ENCODE measurements around the gene BPIFA2. TPM values are rescaled to one million over a fixed set of nuclear protein-coding genes. Genes with fewer than 3 reads are reported as not detected.

BPIFA2 gene
- total RNA-seq, 1 experiment from 2014 or later = not detected

GRCh38 chr20:33145521-33145920 is 22.4 kb upstream of the BPIFA2 start:
- no TSS peak for BruUV-seq (replicated peaks)
- Histone ChIP-seq H3K79me2 (ENCODE audit: insufficient read depth, low read length) (no peaks in the 10 kb centered on the region), H3K27me3 (ENCODE audit: insufficient read depth, low read length) (peaks cover 20% of the 10 kb centered on the region; the same call in 1 of the 2 replicates), H3K4me2 (ENCODE audit: low read length) (no peak overlapping the region), H3K36me3 (ENCODE audit: control insufficient read depth in 1 of 2, insufficient read depth in 2 of 2, low read length in 2 of 2) (no peaks in the 10 kb centered on the region), H3K9me3 (ENCODE audit: control insufficient read depth in 1 of 2, insufficient read depth in 1 of 2, low read depth in 1 of 2, low read length in 2 of 2) (no peaks in the 10 kb centered on the region), H2AFZ (ENCODE audit: low read depth, low read length, poor library complexity, severe bottlenecking) (no peak overlapping the region), H3K4me3 (replicated peaks in 1 of 2; ENCODE audit: low read depth in 1 of 2, low read length in 2 of 2) (no peak overlapping the region), H4K20me1 (ENCODE audit: insufficient read depth) (no peaks in the 10 kb centered on the region), H3K9ac (ENCODE audit: low read length) (no peak overlapping the region), H3K9me2 (ENCODE audit: insufficient read depth) (no peaks in the 10 kb centered on the region), H3K27ac (ENCODE audit: low read depth, low read length) (no peak overlapping the region), H3K4me1 (ENCODE audit: control insufficient read depth in 1 of 2, insufficient read depth in 2 of 2, low read length in 2 of 2) (no peaks in the 10 kb centered on the region)
- ChIA-PET RAD21 (ENCODE audit: low non-redundant PET in 1 of 2, low total read pairs in 2 of 2, uncharacterized antibody in 2 of 2, unreplicated experiment in 2 of 2) (no interaction called here), POLR2A (no interaction called here), CTCF (no interaction called here)
- no peak for TF ChIP-seq ELF1 (IDR thresholded peaks at IDR 0.05; ENCODE audit: borderline replicate concordance, low read depth)
- no peak for TF ChIP-seq SIN3A (IDR thresholded peaks at IDR 0.05; ENCODE audit: low read depth)
- no peak for TF ChIP-seq RAD21 (IDR thresholded peaks at IDR 0.05; ENCODE audit: low read depth)
- no peak for TF ChIP-seq CTCF (IDR thresholded peaks at IDR 0.05 in 2 of 3, conservative IDR thresholded peaks at IDR 0.05 in 1 of 3; ENCODE audit: borderline replicate concordance in 1 of 3, insufficient read depth in 1 of 3, low read depth in 2 of 3, low read length in 2 of 3)
- no peak for TF ChIP-seq SRF (IDR thresholded peaks at IDR 0.05; ENCODE audit: low read depth)
- TF ChIP-seq, protein P1, sequence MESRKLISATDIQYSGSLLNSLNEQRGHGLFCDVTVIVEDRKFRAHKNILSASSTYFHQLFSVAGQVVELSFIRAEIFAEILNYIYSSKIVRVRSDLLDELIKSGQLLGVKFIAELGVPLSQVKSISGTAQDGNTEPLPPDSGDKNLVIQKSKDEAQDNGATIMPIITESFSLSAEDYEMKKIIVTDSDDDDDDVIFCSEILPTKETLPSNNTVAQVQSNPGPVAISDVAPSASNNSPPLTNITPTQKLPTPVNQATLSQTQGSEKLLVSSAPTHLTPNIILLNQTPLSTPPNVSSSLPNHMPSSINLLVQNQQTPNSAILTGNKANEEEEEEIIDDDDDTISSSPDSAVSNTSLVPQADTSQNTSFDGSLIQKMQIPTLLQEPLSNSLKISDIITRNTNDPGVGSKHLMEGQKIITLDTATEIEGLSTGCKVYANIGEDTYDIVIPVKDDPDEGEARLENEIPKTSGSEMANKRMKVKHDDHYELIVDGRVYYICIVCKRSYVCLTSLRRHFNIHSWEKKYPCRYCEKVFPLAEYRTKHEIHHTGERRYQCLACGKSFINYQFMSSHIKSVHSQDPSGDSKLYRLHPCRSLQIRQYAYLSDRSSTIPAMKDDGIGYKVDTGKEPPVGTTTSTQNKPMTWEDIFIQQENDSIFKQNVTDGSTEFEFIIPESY (IDR thresholded peaks at IDR 0.05; ENCODE audit: extremely low read depth, insufficient replicate concordance, low read length) = no peak
- no peak for TF ChIP-seq SP1 (IDR thresholded peaks at IDR 0.05; ENCODE audit: low read depth)
- TF ChIP-seq EGR1 (IDR thresholded peaks at IDR 0.05; ENCODE audit: low read depth) = no peak
- no peak for TF ChIP-seq POLR2AphosphoS5 (IDR thresholded peaks at IDR 0.05; ENCODE audit: low read depth, low read length)
- no peak for TF ChIP-seq ZNF274 (IDR thresholded peaks at IDR 0.05; ENCODE audit: low read depth, low read length)
- no peak for TF ChIP-seq EZH2phosphoT487 (IDR thresholded peaks at IDR 0.05; ENCODE audit: borderline replicate concordance)
- no peak for TF ChIP-seq CBX3 (IDR thresholded peaks at IDR 0.05; ENCODE audit: low read depth)
- no peak for TF ChIP-seq EZH2 (IDR thresholded peaks at IDR 0.05)
- intact Hi-C loops (cut with micrococcal nuclease) = no loop called here
- DNase-seq (ENCODE audit: low read depth, low spot score) (no peak), ATAC-seq (no peak)
